Body of pancreas (tissue), 4 donors: ENCODE measurements around the gene ING3. TPM values are rescaled to one million over a fixed set of nuclear protein-coding genes. Genes with fewer than 3 reads are reported as not detected.

Experiments used
- ATAC-seq: fragments of 150-250 bp; one replicate; pipeline ENCODE4 v1.9.1; 2016
- DNase-seq, 4 donors: peaks; one replicate each; pipeline ENCODE4 v3.0.0-alpha.2; 2019
- H3K27ac ChIP-seq, 4 donors: fragments of 200-600 bp; sonication (generic); 1 replicate in 3 of 4; 2 replicates in 1 of 4; pipeline versions ENCODE4 v1.5.1 to v1.6.1; 2016 to 2019; ENCODE audit warnings: mild to moderate bottlenecking in 1 of 4, mixed read lengths in 1 of 4, moderate library complexity in 1 of 4
- H3K27me3 ChIP-seq, 2 donors: fragments of 200-600 bp; sonication (generic); one replicate each; pipeline ENCODE4 v1.6.0; 2016; ENCODE audit warnings: mild to moderate bottlenecking in 1 of 2
- H3K36me3 ChIP-seq, 2 donors: fragments of 200-600 bp; sonication (generic); replicated peaks in 1 of 2; 2 replicates each; pipeline ENCODE4 v1.5.1; 2016; ENCODE audit warnings: low read depth in 2 of 2; ENCODE audit not compliant: insufficient read depth in 1 of 2
- H3K4me1 ChIP-seq: fragments of 200-600 bp; sonication (generic); one replicate; pipeline ENCODE4 v1.6.0; 2016
- H3K4me3 ChIP-seq, 2 donors: fragments of 200-600 bp; sonication (generic); 1 replicate in 1 of 2; 2 replicates in 1 of 2; pipeline ENCODE4 v1.5.1; 2016 to 2019
- H3K9me3 ChIP-seq, 3 donors: fragments of 200-600 bp; sonication (generic); 1 replicate in 2 of 3; 2 replicates in 1 of 3; pipeline ENCODE4 v1.5.1; 2016
- CTCF ChIP-seq, 7 experiments: fragments of 450-650 bp in 4 of 7; fragments of 200-600 bp in 3 of 7; sonication (generic) in 3 of 7; IDR thresholded peaks; one replicate each; pipeline ENCODE4 v1.5.1; 2016 to 2019; ENCODE audit warnings: antibody characterized with exemption in 7 of 7
- POLR2A ChIP-seq, 3 donors: fragments of 450-650 bp; IDR thresholded peaks; one replicate each; pipeline ENCODE4 v1.6.1; 2016; ENCODE audit warnings: antibody characterized with exemption in 3 of 3, mild to moderate bottlenecking in 2 of 3
- WGBS, 2 donors: methylation state at CpG; one replicate each; pipeline ENCODE4 v1.1.5; 2017; 5-methylcytosine and 5-hydroxymethylcytosine counted together
- intact Hi-C: fragments of 100-400 bp; cut with DNase I; formaldehyde crosslinking; loops from one replicate; pipeline ENCODE4 v1.15.1; 2023
- total RNA-seq, 2 donors: library from RNA; depleted of rRNA; stranded (reverse); fragments of >200 nt; gene quantifications; one replicate each; pipeline ENCODE4 v1.1.0, GENCODE V29; 2016

Gene ING3
- total RNA-seq, 2 donors from 2014 or later = 7.6 to 9.1 TPM

GRCh38 chr7:120919466-120919865 is 31.1 kb upstream of the ING3 start:
- intact Hi-C loops = no loop called here
- H3K27ac ChIP-seq = no peak overlapping the region
- no peak for ATAC-seq
- no peaks in the 10 kb centered on the region for H3K27me3 ChIP-seq
- DNase-seq = no peak
- TF ChIP-seq CTCF (IDR thresholded peaks at IDR 0.05) (no peak), POLR2A (IDR thresholded peaks at IDR 0.05) (no peak)
- no peak overlapping the region for H3K4me3 ChIP-seq
- H3K9me3 ChIP-seq = no peaks in the 10 kb centered on the region
- no peaks in the 10 kb centered on the region for H3K4me1 ChIP-seq
- no peaks in the 10 kb centered on the region for H3K36me3 ChIP-seq

GRCh38 chr7:120920034-120920433 is 30.5 kb upstream of the ING3 start:
- H3K36me3 ChIP-seq = no peaks in the 10 kb centered on the region
- TF ChIP-seq CTCF (IDR thresholded peaks at IDR 0.05) (no peak), POLR2A (IDR thresholded peaks at IDR 0.05) (no peak)
- WGBS, 2 donors = 59 to 74% methylated on average over 2 of the region's 2 CpGs
- intact Hi-C loops = no loop called here
- H3K27me3 ChIP-seq = no peaks in the 10 kb centered on the region
- H3K4me1 ChIP-seq = no peaks in the 10 kb centered on the region
- H3K27ac ChIP-seq = no peak overlapping the region
- no peak for DNase-seq
- no peak overlapping the region for H3K4me3 ChIP-seq
- no peaks in the 10 kb centered on the region for H3K9me3 ChIP-seq
- ATAC-seq = no peak

- H3K4me1 ChIP-seq = no peaks in the 10 kb centered on the region
- no peak overlapping the region for H3K4me3 ChIP-seq
- no peak for TF ChIP-seq POLR2A (IDR thresholded peaks at IDR 0.05)
- no peak for TF ChIP-seq CTCF (IDR thresholded peaks at IDR 0.05)
- 74 to 83% methylated on average over 3 of the region's 3 CpGs for WGBS, 2 donors
- DNase-seq (no peak), ATAC-seq (no peak)
- H3K27me3 ChIP-seq = no peaks in the 10 kb centered on the region
- H3K36me3 ChIP-seq = no peaks in the 10 kb centered on the region
- intact Hi-C loops = no loop called here
- no peaks in the 10 kb centered on the region for H3K9me3 ChIP-seq
- no peak overlapping the region for H3K27ac ChIP-seq
Observed at GRCh38 chr7:120920591-120921274, 29.8 kb upstream of the ING3 start.

GRCh38 chr7:120924837-120925236 is 25.7 kb upstream of the ING3 start:
- ATAC-seq (no peak), DNase-seq (no peak)
- TF ChIP-seq POLR2A (IDR thresholded peaks at IDR 0.05) (no peak), CTCF (IDR thresholded peaks at IDR 0.05) (no peak)
- H3K4me1 ChIP-seq = no peaks in the 10 kb centered on the region
- intact Hi-C loops = no loop called here
- H3K36me3 ChIP-seq = no peaks in the 10 kb centered on the region
- 58 to 60% methylated on average over 2 of the region's 2 CpGs for WGBS, 2 donors
- H3K9me3 ChIP-seq = no peaks in the 10 kb centered on the region
- H3K27me3 ChIP-seq = no peaks in the 10 kb centered on the region
- H3K4me3 ChIP-seq = no peak overlapping the region
- no peak overlapping the region for H3K27ac ChIP-seq

GRCh38 chr7:120925392-120925791 is 25.2 kb upstream of the ING3 start:
- Histone ChIP-seq H3K27ac (no peak overlapping the region), H3K9me3 (no peaks in the 10 kb centered on the region), H3K36me3 (no peaks in the 10 kb centered on the region), H3K4me3 (no peak overlapping the region), H3K27me3 (no peaks in the 10 kb centered on the region), H3K4me1 (no peaks in the 10 kb centered on the region)
- TF ChIP-seq CTCF (IDR thresholded peaks at IDR 0.05) (no peak), POLR2A (IDR thresholded peaks at IDR 0.05) (no peak)
- intact Hi-C loops = no loop called here
- no peak for DNase-seq
- ATAC-seq = no peak
- 70 to 75% methylated on average over 5 of the region's 5 CpGs for WGBS, 2 donors
